ENCODE data around the gene SLX9. TPM values are rescaled to one million over a fixed set of nuclear protein-coding genes. Genes with fewer than 3 reads are reported as not detected.

Gene SLX9
- total RNA-seq, 1 donor from 2014 or later: 26.5 TPM

DNA sequence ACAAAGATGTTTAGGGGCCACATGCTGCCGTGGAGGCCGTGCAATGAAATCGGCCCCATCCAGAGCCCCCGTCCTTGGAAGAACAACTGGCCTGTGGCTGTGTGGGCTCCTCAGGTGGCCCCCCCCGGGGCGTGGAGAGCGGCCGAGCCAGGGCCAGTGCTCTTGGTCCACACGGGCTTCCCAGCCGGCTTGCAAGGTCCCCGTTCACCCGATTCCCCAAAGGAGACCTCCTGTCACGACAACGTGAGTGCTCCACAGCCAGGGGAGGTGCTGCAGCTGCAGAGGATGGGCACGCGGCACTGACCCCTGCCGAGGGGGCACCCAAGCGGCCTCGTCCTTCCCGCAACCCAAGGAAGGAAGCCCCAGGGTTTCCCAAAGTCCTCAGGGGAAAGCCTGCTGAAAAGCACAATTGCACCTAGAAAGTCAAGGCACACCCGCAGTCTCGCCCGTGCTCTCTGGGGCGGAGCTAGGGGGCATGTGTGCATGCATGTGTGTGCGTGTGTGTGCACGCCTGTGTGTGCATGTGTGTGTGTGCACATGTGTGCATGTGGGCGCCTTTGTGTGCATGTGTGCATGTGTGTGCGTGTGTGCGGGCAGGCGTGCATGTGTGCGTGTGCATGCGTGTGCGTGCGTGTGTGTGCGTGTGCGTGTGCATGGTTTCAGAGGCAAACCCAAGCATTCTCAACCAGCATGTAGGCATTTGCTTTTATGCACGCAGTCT is 48.2 kb downstream of the SLX9 start:
- DNase-seq (ENCODE audit: extremely low read depth, low read depth, low spot score): no peak

DNA sequence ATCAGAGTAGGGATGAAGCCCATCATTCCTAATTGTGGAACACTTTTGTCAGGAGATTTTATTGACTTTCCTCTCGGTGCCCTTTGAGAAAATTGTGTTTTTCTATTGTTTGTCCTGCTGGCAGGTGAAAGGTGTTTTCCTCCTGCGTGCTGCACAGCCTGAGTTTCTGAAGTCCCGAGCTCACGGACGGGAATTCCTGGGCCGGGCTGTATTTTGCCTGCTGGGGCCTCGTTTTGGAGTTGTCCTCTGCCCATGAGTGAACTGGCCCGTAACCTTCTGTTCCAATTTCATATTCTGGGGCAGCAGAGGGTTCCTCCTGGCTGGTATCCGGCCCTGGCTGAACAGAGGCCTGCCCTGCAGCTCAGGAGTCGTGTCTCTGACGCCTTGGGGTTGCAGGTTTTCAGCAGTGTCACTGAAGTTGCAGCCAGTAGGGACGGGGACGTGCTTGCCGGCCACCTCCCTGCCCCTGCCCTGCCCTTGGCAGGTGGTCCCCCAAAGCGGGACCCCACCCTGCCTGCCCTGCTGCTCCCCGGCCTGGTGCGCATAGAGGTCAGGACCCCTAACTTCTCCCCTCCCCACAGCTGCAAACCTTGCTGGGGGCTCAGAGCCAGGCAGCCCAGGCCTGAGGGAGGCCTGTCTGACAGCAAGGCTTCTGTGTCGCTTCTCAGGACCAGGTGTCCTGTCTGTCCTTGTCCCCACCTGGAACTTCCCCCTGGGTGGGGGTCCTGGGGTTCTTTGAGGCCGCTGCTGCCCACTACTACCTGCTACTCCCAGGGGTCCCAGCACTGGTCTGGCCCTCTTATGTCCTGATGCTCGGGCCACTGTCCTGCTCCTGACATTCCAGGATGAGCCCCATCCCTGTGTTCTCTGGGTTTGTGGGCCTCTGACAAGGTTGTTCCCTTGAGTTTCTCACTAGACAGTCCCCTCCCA is 49.0 kb downstream of the SLX9 start:
- no peak for DNase-seq (ENCODE audit: extremely low read depth, low read depth, low spot score)

DNA sequence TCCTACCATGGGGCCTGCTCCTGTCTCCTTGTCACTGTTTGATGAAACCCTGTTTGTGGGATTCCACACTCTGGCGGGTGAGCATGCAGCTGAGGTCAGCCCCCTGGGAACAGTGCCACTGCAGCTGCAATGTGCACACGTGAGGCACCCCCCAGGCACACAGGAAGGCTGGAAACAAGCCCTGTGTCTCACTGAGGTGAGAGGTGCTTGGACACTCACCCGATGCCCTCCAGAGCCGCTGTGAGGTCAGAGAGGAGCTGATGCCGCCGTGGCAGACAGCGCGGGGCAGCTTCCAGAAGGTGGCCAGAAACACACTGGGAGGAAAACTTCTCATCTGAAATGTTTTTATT is 49.7 kb downstream of the SLX9 start:
- no peak for DNase-seq (ENCODE audit: extremely low read depth, low read depth, low spot score)

DNA sequence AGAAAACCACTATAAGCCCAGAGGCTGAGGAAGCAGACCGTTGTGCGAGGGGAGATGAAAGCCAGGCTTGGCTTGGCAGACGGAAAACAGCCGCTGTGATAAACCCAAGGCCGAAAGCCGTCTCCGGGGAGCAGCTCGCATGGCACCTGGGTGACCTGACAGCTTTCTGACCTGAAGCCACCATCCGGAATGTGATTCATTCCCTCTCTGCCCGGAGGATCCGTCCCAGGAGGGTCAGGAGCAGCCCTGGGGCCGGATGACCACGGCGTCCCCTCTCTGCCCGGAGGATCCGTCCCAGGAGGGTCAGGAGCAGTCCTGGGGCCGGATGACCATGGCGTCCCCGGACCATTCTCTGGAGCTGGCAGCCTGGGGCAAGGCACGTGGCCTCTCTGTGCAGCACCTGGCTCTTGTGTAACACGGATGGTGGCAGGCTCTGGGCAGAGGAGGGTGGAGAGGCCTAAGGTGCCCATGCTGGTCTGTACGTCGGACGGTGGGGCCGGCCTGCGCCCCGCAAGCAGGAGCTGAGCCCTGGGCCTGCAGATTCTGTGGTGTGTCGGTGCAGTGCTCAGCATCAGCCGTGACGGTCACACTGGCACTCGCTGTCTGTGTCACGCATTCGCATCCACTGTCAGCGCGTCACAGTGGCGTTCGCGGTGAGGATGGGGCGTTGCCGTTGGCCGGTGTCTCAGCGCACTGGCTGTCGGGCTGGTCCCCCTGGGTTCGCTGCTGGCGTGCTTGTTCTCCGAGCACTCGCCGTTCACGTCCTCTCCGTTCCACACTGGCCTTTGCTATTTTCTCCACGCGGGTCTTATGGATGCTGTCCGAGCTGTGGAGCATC is 50.3 kb downstream of the SLX9 start:
- no peak for DNase-seq (ENCODE audit: extremely low read depth, low read depth, low spot score)

DNA sequence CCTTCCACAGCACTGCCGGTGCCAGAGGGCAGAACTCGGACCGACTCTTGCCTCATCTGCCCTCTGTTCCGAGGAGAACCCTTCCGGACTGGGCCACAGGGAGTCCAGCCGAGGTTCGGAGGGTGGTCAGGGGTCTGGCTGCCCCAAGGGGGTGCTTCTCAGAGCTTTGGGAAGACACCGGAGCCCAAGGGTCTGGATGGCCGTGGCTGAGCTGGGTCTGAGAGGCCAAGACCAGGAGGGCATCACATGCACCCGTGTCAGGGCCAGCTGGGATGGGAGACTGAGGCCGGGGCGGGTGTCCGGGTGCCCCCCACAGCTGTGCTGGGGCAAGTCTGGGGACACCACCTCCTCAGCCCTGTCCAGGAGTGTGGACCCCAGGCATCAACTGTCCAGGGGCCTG is 51.1 kb downstream of the SLX9 start:
- DNase-seq (ENCODE audit: extremely low read depth, low read depth, low spot score): no peak

DNA sequence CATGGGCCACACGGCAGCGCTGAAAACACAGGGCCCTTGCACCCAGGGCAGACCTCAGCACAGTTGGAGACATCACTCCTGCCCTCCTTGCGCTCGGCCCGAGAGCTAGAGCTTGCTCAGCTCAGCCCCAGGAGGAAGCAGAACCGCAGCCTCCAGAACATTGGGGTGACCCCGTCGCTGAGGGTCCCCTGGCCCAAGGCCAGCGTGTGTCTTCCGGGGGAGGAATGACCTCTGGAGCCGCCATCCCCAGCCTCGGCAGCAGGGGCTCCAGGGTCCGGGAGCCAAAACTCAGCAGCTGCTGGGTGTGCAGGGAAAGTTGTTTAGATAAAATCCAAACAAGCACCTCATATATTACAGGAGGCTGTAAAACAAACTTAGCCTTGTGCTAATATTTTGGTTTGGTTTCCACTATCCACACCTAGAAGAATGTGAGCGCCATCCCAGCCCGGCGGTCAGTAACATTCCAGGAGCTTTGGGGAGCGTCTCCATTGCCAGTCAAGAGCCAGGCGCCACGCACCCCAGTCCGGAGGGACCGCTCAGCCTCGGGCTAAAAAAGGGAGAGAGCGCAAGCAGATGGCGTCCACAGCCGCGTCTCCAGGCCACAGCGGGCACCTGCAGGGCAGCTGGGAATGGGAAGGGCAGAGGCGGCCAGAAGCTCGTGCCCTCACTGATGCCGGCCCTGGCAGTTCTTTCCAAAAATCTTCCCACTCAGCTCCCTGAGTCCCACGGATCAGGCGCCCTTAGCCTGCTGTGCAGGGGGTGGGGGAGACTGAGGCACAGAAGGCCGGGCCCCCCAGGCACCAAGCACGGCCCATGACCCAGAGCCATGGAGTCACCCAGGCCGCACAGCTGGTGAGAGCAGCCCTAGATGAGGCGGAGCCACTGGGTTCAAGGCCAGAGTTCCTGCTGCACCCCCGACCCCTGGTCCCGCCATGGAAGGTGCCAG is 52.0 kb downstream of the SLX9 start:
- DNase-seq (ENCODE audit: extremely low read depth, low read depth, low spot score): no peak

DNA sequence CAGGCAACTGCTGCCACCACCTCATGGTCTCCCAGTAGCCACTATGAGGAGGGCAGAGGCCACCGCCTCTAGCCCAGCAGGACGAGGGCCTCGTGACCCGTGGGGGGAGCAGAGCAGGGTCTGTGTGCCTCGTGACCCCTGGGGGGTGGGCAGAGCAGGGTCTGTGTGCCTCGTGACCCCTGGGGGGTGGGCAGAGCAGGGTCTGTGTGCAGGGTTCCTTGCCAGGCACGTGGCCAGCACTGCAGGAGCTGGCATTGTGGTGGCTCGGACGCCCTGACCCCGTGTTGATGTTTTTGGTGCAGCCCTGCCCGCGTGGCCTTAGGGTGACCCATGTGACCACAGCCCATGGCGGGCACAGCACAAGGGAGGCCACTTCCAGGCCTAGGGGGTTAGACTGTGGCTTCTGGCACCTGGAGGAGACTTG is 52.8 kb downstream of the SLX9 start:
- no peak for DNase-seq (ENCODE audit: extremely low read depth, low read depth, low spot score)

DNA sequence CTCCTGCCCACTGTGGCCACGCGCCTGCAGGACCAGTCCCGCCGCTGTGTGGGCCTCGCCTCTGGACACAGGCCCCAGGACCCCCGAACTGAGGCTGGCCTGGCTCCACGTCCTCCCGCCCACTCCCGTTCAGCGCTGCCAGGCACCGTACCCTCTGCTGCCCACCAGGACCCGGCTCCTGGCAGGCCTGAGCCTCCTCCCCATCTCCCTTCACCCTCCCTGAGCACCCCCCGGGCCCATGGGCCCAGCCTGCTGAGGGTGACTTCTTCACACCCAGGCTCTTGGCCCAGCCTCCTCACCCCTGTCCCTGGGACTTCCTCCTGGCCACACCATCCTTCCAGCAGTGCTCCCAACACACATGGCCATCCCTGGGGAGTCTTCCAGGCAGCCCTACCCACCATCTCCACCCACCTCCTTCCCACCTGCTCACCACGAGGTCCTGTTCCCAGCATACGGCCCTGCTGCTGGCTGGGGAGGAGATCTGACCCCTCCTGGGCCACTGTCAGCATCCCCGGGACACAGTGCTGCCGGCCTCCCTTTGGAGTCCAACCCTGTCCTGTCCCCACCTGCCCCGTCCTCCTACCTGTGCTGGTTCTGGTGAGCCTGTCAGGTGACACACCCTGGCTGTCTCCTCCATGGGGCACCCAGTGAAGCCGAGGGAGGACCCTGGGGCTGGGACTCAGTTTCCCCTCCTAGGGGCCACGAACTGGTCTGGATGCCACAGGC is 53.7 kb downstream of the SLX9 start:
- no peak for DNase-seq (ENCODE audit: extremely low read depth, low read depth, low spot score)

DNA sequence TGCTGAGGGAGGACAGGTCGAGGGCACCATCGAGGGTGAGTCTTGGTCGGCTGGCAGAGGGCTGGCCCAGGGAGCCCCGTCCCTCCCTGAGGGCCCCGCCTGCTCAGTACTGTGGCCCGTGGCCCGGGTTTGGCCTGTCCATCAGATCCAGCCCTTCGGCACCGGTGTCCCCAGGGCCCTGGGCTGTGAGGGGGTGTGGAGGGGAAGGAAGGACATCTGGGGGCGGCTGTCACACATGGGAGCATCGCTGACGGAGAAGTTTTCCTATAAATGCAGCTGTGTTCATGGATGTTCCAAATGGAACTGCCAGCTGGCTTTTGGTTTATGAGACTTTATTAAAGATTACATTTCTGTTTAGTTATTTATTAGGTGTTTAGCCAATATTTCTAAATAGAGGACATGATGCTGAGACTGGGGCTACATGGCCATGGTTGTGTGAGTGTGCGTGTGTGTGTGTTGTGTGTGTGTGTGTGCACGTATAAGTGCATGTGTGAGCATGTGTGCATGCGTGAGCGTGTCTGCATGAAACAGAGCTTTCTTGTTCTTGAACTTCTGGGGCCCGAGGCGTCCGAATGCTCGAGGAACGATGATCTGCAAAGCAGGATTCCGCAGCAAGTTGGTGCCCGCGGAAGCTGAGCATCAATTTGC is 54.3 kb downstream of the SLX9 start:
- DNase-seq (ENCODE audit: extremely low read depth, low read depth, low spot score): no peak

DNA sequence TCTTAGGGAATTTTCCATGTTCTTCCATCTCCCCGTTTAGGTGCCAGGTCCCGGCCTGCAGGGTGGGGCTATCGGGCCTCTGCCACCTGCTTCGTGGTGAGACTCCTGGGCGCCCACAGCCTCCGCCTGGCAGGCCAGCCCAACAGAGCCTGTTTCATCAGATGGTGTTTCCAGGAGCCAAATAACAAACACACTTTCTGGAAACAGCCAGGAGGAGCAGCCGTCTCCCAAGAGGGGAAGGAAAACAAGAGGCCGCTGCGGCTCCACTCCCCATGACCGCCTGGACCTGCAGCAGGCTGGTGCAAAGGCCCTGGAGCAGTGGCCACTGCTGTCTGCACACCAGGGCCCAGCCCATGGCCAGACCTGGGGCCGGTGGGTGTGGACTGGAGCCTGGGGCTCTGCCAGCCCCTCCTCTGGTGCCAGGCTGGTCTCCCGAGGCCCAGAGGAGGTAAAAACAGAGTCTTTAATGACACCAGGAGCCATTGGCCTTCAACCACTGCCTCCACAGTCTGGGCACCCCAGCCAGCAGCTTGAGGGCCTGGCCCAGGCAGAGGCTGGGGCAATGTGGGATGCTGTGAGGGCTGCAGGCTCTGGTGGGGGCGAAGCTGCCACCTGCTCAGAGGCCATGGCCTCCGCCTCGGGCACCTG is 55.0 kb downstream of the SLX9 start:
- DNase-seq (ENCODE audit: extremely low read depth, low read depth, low spot score): no peak

DNA sequence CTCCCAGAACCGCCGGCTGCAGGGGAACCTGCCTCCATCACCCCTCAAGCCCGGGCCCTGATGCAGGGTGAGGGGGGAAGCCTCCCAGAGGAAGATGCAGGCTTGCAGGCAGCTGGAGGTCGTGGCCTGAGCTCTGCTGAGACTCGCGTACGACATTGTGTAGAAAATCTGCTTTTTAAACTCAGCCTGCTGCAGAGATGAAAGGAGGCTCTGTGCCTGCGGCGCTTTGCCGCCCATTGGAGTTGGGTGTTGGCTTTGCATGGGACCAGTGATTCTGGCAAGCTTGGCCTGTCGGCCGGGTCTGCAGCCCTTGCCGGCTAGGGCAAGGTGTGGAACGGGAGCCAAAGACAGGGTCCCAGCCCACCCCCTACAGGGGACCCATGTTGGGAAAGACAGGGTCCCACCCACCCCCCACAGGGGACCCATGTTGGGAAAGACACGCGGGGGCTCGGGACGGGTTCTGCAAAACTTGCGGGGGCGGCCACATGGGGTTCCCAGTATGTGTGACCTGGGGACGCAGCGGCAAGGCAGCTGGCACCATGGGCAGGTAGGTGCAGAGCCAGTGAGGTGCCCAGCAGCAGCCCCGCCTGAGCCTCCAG is 55.6 kb downstream of the SLX9 start:
- DNase-seq (ENCODE audit: extremely low read depth, low read depth, low spot score): no peak

DNA sequence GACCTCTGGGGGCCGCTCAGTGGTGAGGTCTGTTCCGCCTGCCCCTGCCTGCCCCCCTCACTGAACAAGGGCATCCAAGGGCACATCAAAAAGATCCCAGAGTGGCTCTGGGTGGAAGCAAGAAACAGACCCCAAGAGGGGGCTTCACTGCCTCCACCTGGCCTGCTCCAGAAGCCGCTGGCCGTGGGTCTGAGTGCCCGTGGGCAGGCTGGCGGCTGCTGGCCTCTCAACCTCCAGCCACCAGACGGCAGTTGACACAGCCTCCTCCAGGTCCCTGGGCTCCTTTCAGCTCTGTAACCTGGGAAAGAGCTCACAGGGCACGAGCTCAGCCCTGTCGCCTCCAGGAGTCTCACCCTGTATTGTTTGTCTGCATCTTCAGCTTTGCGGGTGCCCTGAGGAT is 56.3 kb downstream of the SLX9 start:
- no peak for DNase-seq (ENCODE audit: extremely low read depth, low read depth, low spot score)

DNA sequence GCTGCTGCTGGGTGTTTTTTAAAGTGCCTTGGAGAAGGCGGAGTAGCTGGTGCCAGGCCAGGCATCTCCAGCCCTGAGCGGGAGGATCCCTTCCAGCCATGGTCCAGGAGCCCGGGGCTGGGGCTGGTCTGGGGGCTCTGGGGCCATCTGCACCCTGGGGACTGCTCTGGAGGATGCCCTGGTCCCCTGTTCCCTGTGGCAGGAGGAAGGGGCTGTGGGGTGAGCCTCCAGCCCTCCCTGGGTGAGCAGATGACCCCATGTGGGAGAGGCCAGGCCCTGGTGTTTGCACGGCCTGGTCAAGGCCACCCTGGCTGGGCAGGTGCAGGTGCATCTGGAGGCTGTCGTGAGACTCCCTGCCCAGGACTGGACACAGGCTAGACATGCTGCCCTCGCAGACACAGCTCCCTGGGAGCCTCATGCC is 56.7 kb downstream of the SLX9 start:
- DNase-seq (ENCODE audit: extremely low read depth, low read depth, low spot score): no peak

DNA sequence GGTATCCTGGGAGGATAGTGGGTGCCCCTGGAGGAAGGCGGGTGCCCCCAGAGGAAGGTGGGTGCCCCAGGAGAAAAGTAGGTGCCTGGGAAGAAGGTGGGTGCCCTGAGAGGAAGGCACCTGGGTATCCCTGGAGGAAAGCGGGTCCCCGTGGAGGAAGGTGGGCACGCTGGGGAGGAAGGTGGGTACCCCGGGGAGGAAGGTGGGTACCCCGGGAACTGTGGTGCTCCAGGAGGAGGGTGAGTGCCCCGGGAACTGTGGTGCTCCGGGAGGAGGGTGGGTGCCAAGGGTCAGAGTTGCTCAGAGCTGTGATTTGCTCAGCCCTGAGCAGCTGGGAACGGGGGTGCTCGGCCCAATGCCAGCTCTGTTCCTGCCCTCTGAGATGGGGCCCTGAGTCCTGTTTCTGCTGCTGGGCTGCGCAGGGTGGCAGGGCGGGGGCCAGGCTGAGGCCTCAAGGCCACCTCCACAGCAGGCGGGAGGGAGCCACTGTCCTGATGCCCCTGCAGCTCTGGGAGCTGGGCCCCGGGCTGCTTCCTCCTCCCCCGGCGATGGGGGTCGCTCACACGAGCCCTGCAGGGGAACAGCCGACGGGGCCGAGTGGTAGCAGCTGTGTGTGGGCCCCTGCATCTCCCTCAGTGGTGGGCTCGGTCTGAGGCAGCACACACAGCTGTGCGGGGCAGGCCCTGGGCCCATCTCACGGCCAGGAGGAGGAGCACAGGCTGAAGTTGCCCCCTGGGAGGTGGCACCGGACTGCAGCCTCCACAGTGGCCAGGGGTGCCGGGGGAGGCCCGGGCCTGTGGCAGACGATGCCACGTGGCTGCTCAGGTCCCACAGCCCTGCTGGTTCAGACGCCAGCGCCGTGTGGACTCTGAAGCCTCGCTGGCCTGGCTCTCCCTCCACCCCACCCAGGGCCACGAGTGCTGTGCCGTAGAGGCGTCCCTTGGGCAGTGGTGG is 57.4 kb downstream of the SLX9 start:
- DNase-seq (ENCODE audit: extremely low read depth, low read depth, low spot score): no peak

DNA sequence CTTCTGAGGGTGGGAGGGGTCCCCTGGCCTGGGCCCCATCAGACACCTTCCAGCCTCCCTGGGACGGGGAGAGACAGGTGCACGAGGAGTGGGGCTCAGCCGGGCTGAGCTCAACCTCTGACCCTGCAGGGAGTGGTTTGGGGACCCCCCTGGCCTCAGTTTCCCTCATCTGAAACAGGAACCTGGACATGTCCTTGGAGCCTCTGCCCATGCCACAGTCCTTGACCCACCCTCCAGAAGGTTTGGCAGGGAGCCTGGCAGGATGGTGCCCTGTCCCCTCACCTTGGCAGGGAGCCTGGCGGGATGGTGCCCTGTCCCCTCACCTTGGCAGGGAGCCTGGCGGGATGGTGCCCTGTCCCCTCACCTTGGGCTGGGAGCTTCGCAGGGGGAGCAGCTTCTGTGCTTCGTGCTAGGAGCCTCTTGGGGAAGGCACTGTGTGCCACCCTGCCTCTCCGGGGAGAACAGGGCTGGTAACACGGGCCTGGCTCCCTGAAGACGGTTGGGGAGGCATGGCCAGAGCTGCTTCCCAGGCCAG is 58.3 kb downstream of the SLX9 start:
- DNase-seq (ENCODE audit: extremely low read depth, low read depth, low spot score): no peak

DNA sequence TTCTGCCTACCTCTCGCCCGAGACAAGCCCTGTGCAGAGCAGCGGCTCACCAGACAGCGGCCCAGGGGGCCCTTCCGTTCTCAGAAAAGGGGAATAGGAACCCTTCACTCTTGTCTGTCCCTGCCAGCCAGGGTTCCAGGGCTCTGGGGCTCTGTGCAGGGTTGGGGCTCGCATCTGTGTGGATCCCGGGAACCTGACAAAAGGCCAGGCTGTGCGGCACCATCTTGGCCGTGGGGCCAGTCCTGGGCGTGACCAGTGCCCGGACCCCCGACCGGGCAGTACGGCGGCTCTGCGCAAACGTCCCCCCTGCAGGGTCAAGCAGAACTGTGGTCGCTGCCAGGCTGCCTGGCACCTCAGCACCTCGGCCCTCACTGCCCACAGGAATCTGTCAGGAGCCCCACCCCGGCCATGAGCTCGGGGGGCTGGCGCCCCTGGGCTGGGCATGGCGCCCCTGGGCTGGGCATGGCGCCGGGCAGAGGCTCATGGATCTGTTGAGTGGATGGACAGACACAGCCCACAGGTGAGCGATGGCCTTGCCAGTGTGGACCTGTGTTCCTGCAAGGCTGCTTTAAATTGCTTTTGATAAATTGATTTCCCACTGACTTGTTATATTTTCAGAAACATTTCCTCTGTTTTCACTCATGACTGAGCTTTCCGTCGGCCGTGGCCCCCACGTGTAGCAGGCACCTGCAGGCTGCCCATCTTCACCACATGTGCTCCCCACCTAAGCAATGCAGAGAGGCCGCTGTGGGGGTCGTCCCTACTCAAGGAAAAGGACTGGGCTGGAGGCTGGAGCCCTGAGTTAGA is 59.0 kb downstream of the SLX9 start:
- DNase-seq (ENCODE audit: extremely low read depth, low read depth, low spot score): no peak
